Parathyroid adenoma (tissue), 2 donors: ENCODE results near the gene RYR3.

Experiments used
- H2AFZ ChIP-seq: fragments of 300-600 bp; sonication (generic); one replicate; pipeline ENCODE4 v1.7.0; 2017; ENCODE audit warnings: antibody characterized with exemption, mild to moderate bottlenecking
- H3K27ac ChIP-seq: fragments of 300-600 bp; sonication (generic); one replicate; pipeline ENCODE4 v1.7.0; 2017
- H3K27me3 ChIP-seq: fragments of 300-600 bp; sonication (generic); one replicate; pipeline ENCODE4 v1.7.0; 2017; ENCODE audit warnings: low read length; ENCODE audit not compliant: control insufficient read depth, insufficient read depth
- H3K36me3 ChIP-seq: fragments of 300-600 bp; sonication (generic); one replicate; pipeline ENCODE4 v1.7.0; 2017; ENCODE audit warnings: low read length; ENCODE audit not compliant: control insufficient read depth, insufficient read depth
- H3K4me1 ChIP-seq: fragments of 300-600 bp; sonication (generic); one replicate; pipeline ENCODE4 v1.7.0; 2017; ENCODE audit warnings: control low read depth
- H3K4me2 ChIP-seq: fragments of 300-600 bp; sonication (generic); one replicate; pipeline ENCODE4 v1.7.0; 2017; ENCODE audit warnings: low read length
- H3K4me3 ChIP-seq: fragments of 300-600 bp; sonication (generic); one replicate; pipeline ENCODE4 v1.7.0; 2017; ENCODE audit warnings: low read depth, low read length
- H3K79me2 ChIP-seq: fragments of 300-600 bp; sonication (generic); one replicate; pipeline ENCODE4 v1.7.0; 2017; ENCODE audit warnings: control low read depth
- H3K9ac ChIP-seq: fragments of 300-600 bp; sonication (generic); one replicate; pipeline ENCODE4 v1.7.0; 2017; ENCODE audit warnings: mild to moderate bottlenecking
- H3K9me3 ChIP-seq: fragments of 300-600 bp; sonication (generic); one replicate; pipeline ENCODE4 v1.7.0; 2017; ENCODE audit warnings: low read length; ENCODE audit not compliant: control insufficient read depth
- CTCF ChIP-seq: fragments of 300-600 bp; sonication (generic); IDR thresholded peaks from one replicate; pipeline ENCODE4 v1.7.0; 2017; ENCODE audit warnings: antibody characterized with exemption, mild to moderate bottlenecking
- donor health status: primary hyperparathyroidism.

RYR3 gene

GRCh38 chr15:33851079-33851478 is 540.3 kb downstream of the RYR3 start:
- Histone ChIP-seq H3K27ac (no peak overlapping the region), H3K9ac (no peak overlapping the region), H3K27me3 (no peaks in the 10 kb centered on the region), H3K4me2 (no peak overlapping the region), H3K9me3 (no peaks in the 10 kb centered on the region), H3K79me2 (no peaks in the 10 kb centered on the region), H3K4me1 (no peaks in the 10 kb centered on the region), H3K4me3 (no peak overlapping the region), H3K36me3 (no peaks in the 10 kb centered on the region), H2AFZ (no peak overlapping the region)
- no peak for TF ChIP-seq CTCF

- no peaks in the 10 kb centered on the region for H3K79me2 ChIP-seq
- no peak overlapping the region for H3K4me3 ChIP-seq
- H3K27me3 ChIP-seq = no peaks in the 10 kb centered on the region
- no peak for TF ChIP-seq CTCF
- no peak overlapping the region for H2AFZ ChIP-seq
- H3K36me3 ChIP-seq = no peaks in the 10 kb centered on the region
- H3K9me3 ChIP-seq = no peaks in the 10 kb centered on the region
- no peaks in the 10 kb centered on the region for H3K4me1 ChIP-seq
- no peak overlapping the region for H3K9ac ChIP-seq
- H3K4me2 ChIP-seq = no peak overlapping the region
- H3K27ac ChIP-seq = no peak overlapping the region
Observed at GRCh38 chr15:33852094-33852493, 541.3 kb downstream of the RYR3 start.

GRCh38 chr15:33852570-33852969 is 541.8 kb downstream of the RYR3 start:
- no peak overlapping the region for H3K9ac ChIP-seq
- H3K9me3 ChIP-seq = no peaks in the 10 kb centered on the region
- H3K79me2 ChIP-seq = no peaks in the 10 kb centered on the region
- H3K36me3 ChIP-seq = no peaks in the 10 kb centered on the region
- no peak overlapping the region for H3K4me2 ChIP-seq
- no peaks in the 10 kb centered on the region for H3K27me3 ChIP-seq
- H3K27ac ChIP-seq = no peak overlapping the region
- H2AFZ ChIP-seq = no peak overlapping the region
- H3K4me3 ChIP-seq = no peak overlapping the region
- H3K4me1 ChIP-seq = no peaks in the 10 kb centered on the region
- TF ChIP-seq CTCF = no peak

- H3K79me2 ChIP-seq = no peaks in the 10 kb centered on the region
- no peaks in the 10 kb centered on the region for H3K27me3 ChIP-seq
- H3K27ac ChIP-seq = no peak overlapping the region
- H3K4me3 ChIP-seq = no peak overlapping the region
- H3K4me2 ChIP-seq = no peak overlapping the region
- no peak overlapping the region for H3K9ac ChIP-seq
- H2AFZ ChIP-seq = no peak overlapping the region
- no peaks in the 10 kb centered on the region for H3K9me3 ChIP-seq
- H3K4me1 ChIP-seq = no peaks in the 10 kb centered on the region
- H3K36me3 ChIP-seq = no peaks in the 10 kb centered on the region
- no peak for TF ChIP-seq CTCF
Observed at GRCh38 chr15:33857726-33858125, 547.0 kb downstream of the RYR3 start.

GRCh38 chr15:33858836-33859235 is 548.1 kb downstream of the RYR3 start:
- Histone ChIP-seq H3K27ac (no peak overlapping the region), H3K27me3 (no peaks in the 10 kb centered on the region), H3K36me3 (no peaks in the 10 kb centered on the region), H2AFZ (no peak overlapping the region), H3K9me3 (no peaks in the 10 kb centered on the region), H3K4me3 (no peak overlapping the region), H3K4me1 (no peaks in the 10 kb centered on the region), H3K4me2 (no peak overlapping the region), H3K9ac (no peak overlapping the region), H3K79me2 (no peaks in the 10 kb centered on the region)
- no peak for TF ChIP-seq CTCF
